H1 (cell line): ENCODE measurements around the gene MAFG. TPM values are rescaled to one million over a fixed set of nuclear protein-coding genes. Genes with fewer than 3 reads are reported as not detected.

ENCODE experiments used
- CTCF ChIA-PET: fragments of 300-600 bp; sonication (Branson Sonifier 250); formaldehyde crosslinking; loops from one replicate; lab custom pipeline; 2021; ENCODE audit not compliant: partially characterized antibody; lab: Charles Lee
- POLR2A ChIA-PET: fragments of 300-600 bp; sonication (Branson Sonifier 250); formaldehyde crosslinking; loops from one replicate; lab custom pipeline; 2021; ENCODE audit warnings: inconsistent platforms; ENCODE audit not compliant: partially characterized antibody; lab: Charles Lee
- DNase-seq, 2 experiments: peaks; one replicate each; pipeline versions ENCODE4 v3.0.0 to v3.0.0-alpha.2; 2010 to 2022; ENCODE audit warnings: low spot score in 2 of 2, low read depth in 1 of 2, mixed read lengths in 1 of 2
- FAIRE-seq: peaks from 2 replicates; lab custom pipeline; 2011; peaks lifted over from hg19 to GRCh38; lab: Jason Lieb, UNC
- H2AFZ ChIP-seq: 2 replicates; pipeline ENCODE4 v1.8.1; 2012; ENCODE audit warnings: low read length, inconsistent platforms
- H2AK5ac ChIP-seq: 2 replicates; pipeline ENCODE4 v1.6.1; 2013; ENCODE audit warnings: low read depth, low read length
- H2BK120ac ChIP-seq: replicated peaks from 2 replicates; pipeline ENCODE3; 2013; ENCODE audit warnings: low read depth, low read length, inconsistent platforms
- H2BK12ac ChIP-seq: 2 replicates; pipeline ENCODE4 v1.6.1; 2013; ENCODE audit warnings: low read depth, low read length
- H2BK15ac ChIP-seq: 2 replicates; pipeline ENCODE4 v1.6.1; 2013; ENCODE audit warnings: low read length
- H2BK20ac ChIP-seq: 2 replicates; pipeline ENCODE4 v1.6.1; 2013; ENCODE audit warnings: low read length
- H2BK5ac ChIP-seq: 2 replicates; pipeline ENCODE4 v1.6.1; 2013; ENCODE audit warnings: low read depth, low read length
- H3K14ac ChIP-seq: 2 replicates; pipeline ENCODE4 v1.6.1; 2013; ENCODE audit warnings: inconsistent platforms; ENCODE audit not compliant: insufficient read length
- H3K18ac ChIP-seq: 2 replicates; pipeline ENCODE4 v1.6.1; 2013; ENCODE audit warnings: low read length; ENCODE audit errors: extremely low read depth
- H3K23ac ChIP-seq: 2 replicates; pipeline ENCODE4 v1.6.1; 2013; ENCODE audit warnings: inconsistent platforms; ENCODE audit not compliant: insufficient read length
- H3K23me2 ChIP-seq: 2 replicates; pipeline ENCODE4 v1.6.1; 2013; ENCODE audit warnings: low read depth, low read length
- H3K27ac ChIP-seq: 2 replicates; pipeline ENCODE4 v1.6.1; 2011; ENCODE audit warnings: low read depth, low read length, inconsistent platforms
- H3K27me3 ChIP-seq, 4 experiments: replicated peaks in 1 of 4; 1 replicate in 1 of 4; 2 replicates in 3 of 4; pipeline versions ENCODE4 v1.6.1 to v1.8.1; 2011 to 2013; ENCODE audit warnings: low read length in 3 of 4, mild to moderate bottlenecking in 3 of 4, inconsistent platforms in 2 of 4, mixed read lengths in 2 of 4, moderate library complexity in 1 of 4; ENCODE audit not compliant: control insufficient read depth in 3 of 4, insufficient read depth in 3 of 4; ENCODE audit errors: extremely low read depth in 1 of 4
- H3K36me3 ChIP-seq, 4 experiments: 2 replicates each; pipeline versions ENCODE4 v1.6.1 to v1.8.1; 2011 to 2013; ENCODE audit warnings: mild to moderate bottlenecking in 4 of 4, low read length in 3 of 4, moderate library complexity in 2 of 4, control low read depth in 1 of 4, inconsistent platforms in 1 of 4; ENCODE audit not compliant: insufficient read depth in 4 of 4, control insufficient read depth in 2 of 4
- H3K4ac ChIP-seq: replicated peaks from 2 replicates; pipeline ENCODE3; 2013; ENCODE audit warnings: low read length, low read depth, mixed read lengths, inconsistent platforms; ENCODE audit not compliant: insufficient read length
- H3K4me1 ChIP-seq, 4 experiments: replicated peaks in 1 of 4; 1 replicate in 1 of 4; 2 replicates in 3 of 4; pipeline versions ENCODE4 v1.6.1 to v1.8.1; 2011 to 2013; ENCODE audit warnings: low read length in 3 of 4, inconsistent platforms in 2 of 4, mixed read lengths in 1 of 4; ENCODE audit not compliant: insufficient read depth in 4 of 4, control insufficient read depth in 3 of 4
- H3K4me2 ChIP-seq, 2 experiments: 2 replicates each; pipeline versions ENCODE4 v1.6.1 to v1.8.1; 2011 to 2013; ENCODE audit warnings: low read depth in 2 of 2, low read length in 2 of 2, control low read depth in 1 of 2, inconsistent platforms in 1 of 2, mild to moderate bottlenecking in 1 of 2; ENCODE audit not compliant: insufficient read depth in 1 of 2
- H3K4me3 ChIP-seq, 4 experiments: fragments of 200-600, 300-600 bp in 1 of 4; sonication (generic), shearing (Covaris generic), sonication (Bioruptor Twin) in 1 of 4; 2 replicates each; pipeline versions ENCODE4 v1.5.1 to v1.8.1; 2011 to 2016; ENCODE audit warnings: low read length in 4 of 4, low read depth in 3 of 4, control low read depth in 2 of 4, inconsistent platforms in 2 of 4, mild to moderate bottlenecking in 2 of 4, mixed read lengths in 1 of 4, moderate library complexity in 1 of 4; ENCODE audit not compliant: insufficient read depth in 2 of 4; ENCODE audit errors: extremely low read depth in 1 of 4
- H3K56ac ChIP-seq: replicated peaks from 2 replicates; pipeline ENCODE3; 2013; ENCODE audit warnings: low read depth, mild to moderate bottlenecking, mixed read lengths, low read length, inconsistent platforms; ENCODE audit not compliant: insufficient read length
- H3K79me1 ChIP-seq: 2 replicates; pipeline ENCODE4 v1.6.1; 2013; ENCODE audit warnings: low read depth, low read length, control low read depth
- H3K79me2 ChIP-seq, 2 experiments: 2 replicates each; pipeline versions ENCODE4 v1.6.1 to v1.8.1; 2012 to 2013; ENCODE audit warnings: low read length in 2 of 2, mild to moderate bottlenecking in 2 of 2, inconsistent platforms in 1 of 2; ENCODE audit not compliant: insufficient read depth in 2 of 2, control insufficient read depth in 1 of 2
- H3K9ac ChIP-seq, 4 experiments: replicated peaks in 1 of 4; 1 replicate in 1 of 4; 2 replicates in 3 of 4; pipeline versions ENCODE4 v1.6.1 to v1.8.1; 2011 to 2013; ENCODE audit warnings: low read depth in 3 of 4, low read length in 3 of 4, control low read depth in 2 of 4, mild to moderate bottlenecking in 2 of 4, moderate library complexity in 2 of 4, inconsistent platforms in 1 of 4; ENCODE audit errors: extremely low read depth in 1 of 4
- H3K9me3 ChIP-seq, 2 experiments: 2 replicates each; pipeline versions ENCODE4 v1.6.1 to v1.8.1; 2012 to 2013; ENCODE audit warnings: mild to moderate bottlenecking in 2 of 2, moderate library complexity in 2 of 2, control low read depth in 1 of 2, inconsistent platforms in 1 of 2, low read depth in 1 of 2, low read length in 1 of 2, mixed read lengths in 1 of 2; ENCODE audit not compliant: insufficient read depth in 2 of 2
- H4K20me1 ChIP-seq, 2 experiments: replicated peaks in 1 of 2; 2 replicates each; pipeline versions ENCODE3 to v1.8.1; 2011 to 2013; ENCODE audit warnings: inconsistent platforms in 2 of 2, low read length in 2 of 2, mild to moderate bottlenecking in 1 of 2; ENCODE audit not compliant: insufficient read depth in 2 of 2, control insufficient read depth in 1 of 2
- H4K5ac ChIP-seq: 2 replicates; pipeline ENCODE4 v1.6.1; 2013; ENCODE audit warnings: low read length, low read depth, mixed read lengths, inconsistent platforms; ENCODE audit not compliant: insufficient read length
- H4K8ac ChIP-seq: 2 replicates; pipeline ENCODE4 v1.8.0; 2013; ENCODE audit warnings: mild to moderate bottlenecking, moderate library complexity, low read length, inconsistent platforms; ENCODE audit not compliant: insufficient read depth; ENCODE audit errors: extremely low read depth
- H4K91ac ChIP-seq: replicated peaks from 2 replicates; pipeline ENCODE3; 2013; ENCODE audit warnings: low read length, mixed read lengths, inconsistent platforms; ENCODE audit not compliant: insufficient read length
- TAF7 ChIP-seq: optimal IDR thresholded peaks from 2 replicates; pipeline ENCODE3; 2011; ENCODE audit warnings: low read depth, mild to moderate bottlenecking, inconsistent platforms, low read length, moderate library complexity, borderline replicate concordance
- USF2 ChIP-seq: IDR thresholded peaks from 2 replicates; pipeline ENCODE4 v1.6.1; 2011; ENCODE audit warnings: low read length, improper control_type of control experiment
- WGBS, 2 experiments: shearing (Covaris generic) in 1 of 2; methylation state at CpG; one replicate each; pipeline versions ENCODE4 v1.1.6 to v1.1.7; 2013 to 2015; ENCODE audit warnings: low lambda C conversion rate in 2 of 2, mixed read lengths in 2 of 2, inconsistent platforms in 1 of 2, low coverage in 1 of 2, missing lambda C conversion rate in 1 of 2; ENCODE audit not compliant: insufficient replicate concordance in 2 of 2, insufficient coverage in 1 of 2, insufficient read length in 1 of 2; ENCODE audit errors: extremely low coverage in 1 of 2, missing lambda C conversion rate in 1 of 2; 5-methylcytosine and 5-hydroxymethylcytosine counted together
- polyA plus RNA-seq, 7 experiments: library from polyadenylated mRNA; depleted of rRNA in 3 of 7; stranded (reverse) in 5 of 7; unstranded in 2 of 7; fragments of >200 nt in 5 of 7; fragments of 200-250 nt in 2 of 7; gene quantifications; 1 replicate in 5 of 7; 2 replicates in 1 of 7; 4 replicates in 1 of 7; pipeline versions ENCODE4 v1.2.1 to v1.2.3, GENCODE V29; 2011 to 2013; ENCODE audit warnings: missing spikeins in 2 of 7, mixed read lengths in 2 of 7
- total RNA-seq: library from RNA; stranded (reverse); fragmentation: NEBNext Ultra II Directional; extraction: Animal tissue kit (Norgen Biotek cat#: 25700); gene quantifications from 2 replicates; pipeline ENCODE4 v1.2.1, GENCODE V29; 2021

The MAFG gene
- total and polyA plus RNA-seq, 2 of the 8 experiments (the other 6 are each of a cell fraction or from before 2014, with no cell fraction given) = 25.5 to 26.9 TPM

GRCh38 chr17:81932333-81932983 lies 4.9 kb upstream of the MAFG start:
- Histone ChIP-seq H3K36me3 (peaks cover 0 to 25% (median 10%) of the 10 kb centered on the region in 4 experiments; a peak in 5 of 8 replicates), H2AK5ac (no peak overlapping the region), H4K5ac (no peak overlapping the region), H2BK12ac (no peak overlapping the region), H3K4me2 (no peak overlapping the region), H3K9me3 (no peaks in the 10 kb centered on the region), H2BK20ac (no peak overlapping the region), H2AFZ (no peak overlapping the region), H3K79me2 (no peaks in the 10 kb centered on the region; a peak in 1 of 4 replicates), H2BK120ac (no peak overlapping the region), H3K23me2 (peaks cover 8% of the 10 kb centered on the region; the same call in 1 of the 2 replicates), H3K79me1 (no peaks in the 10 kb centered on the region), H3K4ac (no peak overlapping the region), H2BK5ac (no peak overlapping the region), H3K14ac (no peak overlapping the region), H4K8ac (no peak overlapping the region), H3K18ac (no peak overlapping the region), H3K27me3 (peaks cover 0 to 12% (median 9%) of the 10 kb centered on the region in 4 experiments; a peak in 4 of 7 replicates), H3K9ac (no peak overlapping the region), H3K27ac (no peak overlapping the region), H3K4me1 (peaks cover 0 to 13% (median 3%) of the 10 kb centered on the region in 4 experiments; a peak in 5 of 7 replicates), H2BK15ac (no peak overlapping the region), H3K56ac (no peak overlapping the region), H4K91ac (no peak overlapping the region), H4K20me1 (peaks cover 7 to 23% of the 10 kb centered on the region in 2 experiments), H3K23ac (no peak overlapping the region), H3K4me3 (no peak overlapping the region)
- TF ChIP-seq USF2 (no peak), TAF7 (no peak)
- DNase-seq (no peak), FAIRE-seq (no peak)
- WGBS, 2 experiments = 93% methylated on average over 7 of the region's 9 CpGs; no CpG with 5 or more reads in 1 of the 2 experiments
- ChIA-PET POLR2A (interaction anchor here (1.1 to 14.6 kb wide), 15 partner anchors 7 to 127 kb away, joined by 3 to 150 read pairs (median 6); partner anchors contain the start of genes MAFG, NOTUM, PCYT2 and RAC3), CTCF (interaction anchor here (1.1 to 3.8 kb wide), 6 partner anchors 26 to 370 kb away, joined by 3 to 9 read pairs (median 3); no protein-coding TSS in a partner anchor)
